GM23248 (cell line): ENCODE results near the gene PLEKHM2.

Source experiments
- EZH2 ChIP-seq: fragments of 200-600 bp; sonication (generic); IDR thresholded peaks from 2 replicates; pipeline ENCODE4 v1.6.1; 2018; ENCODE audit warnings: antibody characterized with exemption, mild to moderate bottlenecking; ENCODE audit not compliant: insufficient read depth, poor library complexity, severe bottlenecking
- EZH2phosphoT487 ChIP-seq: fragments of 200-600 bp; sonication (generic); IDR thresholded peaks from 2 replicates; pipeline ENCODE4 v1.6.1; 2018; ENCODE audit warnings: antibody characterized with exemption, moderate library complexity, mild to moderate bottlenecking, low read depth; ENCODE audit not compliant: insufficient read depth

- TF ChIP-seq EZH2 (no peak), EZH2phosphoT487 (no peak)
These were observed 3.4 kb upstream of the PLEKHM2 start for GRCh38 chr1:15680561-15681348.
